GM21390 (cell line): ENCODE data around the gene SLC25A34.

Experiments
- ATAC-seq: cut with Tn5 transposase; IDR thresholded peaks from one replicate; pipeline ENCODE4 v1.9.1; 2021; ENCODE audit not compliant: unreplicated experiment

SLC25A34 gene

DNA sequence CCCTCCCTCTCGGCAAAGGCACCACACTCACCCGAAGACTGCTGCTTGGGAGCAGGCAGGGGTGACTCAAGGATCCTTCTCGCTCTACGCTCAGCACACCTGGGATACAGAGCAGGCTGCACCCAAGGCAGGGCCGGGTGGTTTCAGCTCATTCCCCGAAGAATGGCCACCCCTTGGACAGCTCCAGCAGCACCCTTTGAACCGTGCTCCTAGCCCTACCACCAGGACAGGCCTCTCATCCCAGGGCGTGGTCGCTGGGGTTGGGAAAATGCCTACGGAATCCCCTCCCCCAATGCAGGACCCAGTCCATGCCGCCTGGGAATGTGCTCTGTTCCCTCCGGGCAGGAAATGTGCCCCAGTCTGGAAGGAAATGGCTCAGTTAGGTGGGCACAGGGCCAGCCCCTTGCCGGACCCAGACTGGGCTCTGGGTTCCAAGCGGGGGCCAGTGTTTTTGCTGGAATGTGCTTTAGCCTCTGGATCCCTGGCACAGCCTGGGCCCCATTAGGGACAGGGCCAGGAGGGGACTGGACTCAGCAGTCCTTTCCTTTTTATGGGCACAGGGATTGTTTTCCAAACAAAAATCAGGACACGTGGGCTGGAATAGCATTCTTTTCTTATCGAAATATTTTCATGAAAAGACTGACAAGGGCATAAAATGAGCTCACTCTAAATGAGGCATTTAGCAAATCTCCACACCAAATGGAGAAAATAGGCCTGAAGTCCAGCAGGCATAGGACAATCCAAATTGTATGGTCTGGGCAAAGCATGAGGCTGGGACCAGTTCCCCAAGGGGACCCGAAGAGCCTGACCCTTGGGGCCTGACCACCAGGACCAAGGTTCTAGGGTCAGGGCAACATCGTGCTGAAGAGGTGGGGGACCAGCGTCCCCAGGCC is 13.6 kb downstream of the SLC25A34 start:
- ATAC-seq: no peak

DNA sequence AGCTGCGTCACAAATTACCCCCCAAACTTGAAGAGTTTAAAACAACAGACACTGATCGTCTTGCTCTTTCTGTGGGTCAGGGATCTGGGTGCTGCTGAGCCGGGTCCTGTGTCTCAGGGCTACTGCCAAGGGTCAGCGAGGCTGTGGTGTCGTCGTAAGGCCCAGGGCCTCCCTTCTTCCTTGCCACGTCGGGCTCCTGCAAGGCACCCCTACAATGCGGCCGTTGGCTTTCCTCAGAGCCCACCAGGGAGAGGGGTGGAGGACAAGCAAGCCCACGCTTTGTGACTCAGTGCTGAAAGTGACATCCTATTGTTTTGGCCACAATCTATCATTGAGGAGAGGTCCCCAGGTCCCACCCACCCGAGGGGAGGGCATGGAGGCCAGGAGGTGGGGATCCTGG is 14.9 kb downstream of the SLC25A34 start:
- ATAC-seq: no peak

GRCh38 chr1:15751717-15752116 is 15.7 kb downstream of the SLC25A34 start:
- ATAC-seq: no peak

- ATAC-seq: no peak
These were observed 17.7 kb downstream of the SLC25A34 start for GRCh38 chr1:15753776-15754175.

GRCh38 chr1:15755021-15755645 is 19.1 kb downstream of the SLC25A34 start:
- no peak for ATAC-seq

GRCh38 chr1:15755646-15756040 is 19.6 kb downstream of the SLC25A34 start:
- ATAC-seq: no peak

GRCh38 chr1:15756143-15757015 is 20.3 kb downstream of the SLC25A34 start:
- no peak for ATAC-seq

- no peak for ATAC-seq
These were observed 21.0 kb downstream of the SLC25A34 start for GRCh38 chr1:15757016-15757543.

DNA sequence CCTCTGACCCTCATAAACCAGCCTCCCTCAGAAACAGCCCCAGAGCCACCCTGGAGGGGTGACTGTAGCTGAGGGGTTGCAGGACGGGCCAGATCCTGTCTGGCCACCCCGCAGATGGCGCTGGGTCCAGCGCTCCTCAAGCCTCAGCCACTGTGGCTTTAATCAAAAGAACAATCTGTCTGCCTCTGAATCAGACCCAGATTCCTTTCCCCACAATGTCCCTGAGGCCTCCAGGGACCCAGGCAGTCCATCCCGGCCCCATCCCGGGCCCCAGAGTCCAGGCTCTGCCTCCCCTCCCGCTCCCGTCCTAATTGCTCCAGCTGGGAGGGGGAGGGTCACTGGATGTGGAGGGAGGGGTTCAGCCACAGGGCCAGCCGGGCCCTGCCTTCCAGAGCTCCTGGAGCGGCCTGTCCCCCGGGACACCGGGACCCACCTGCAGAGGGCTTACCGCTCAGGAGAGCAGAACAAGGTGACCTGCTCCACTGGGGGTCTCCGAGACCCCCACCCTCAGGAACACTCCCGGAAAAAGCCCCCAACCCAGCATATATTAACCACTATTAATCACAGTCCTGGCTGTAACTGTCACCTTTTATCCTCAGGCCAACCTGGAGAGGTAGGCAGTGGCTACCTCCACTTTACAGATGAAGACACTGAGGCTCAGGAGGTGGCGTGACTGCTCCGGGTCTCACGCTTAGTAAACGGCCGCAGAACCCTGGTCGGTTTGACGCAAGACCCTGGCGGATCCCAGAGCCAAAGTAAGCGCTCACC is 21.7 kb downstream of the SLC25A34 start:
- no peak for ATAC-seq

- ATAC-seq: no peak
These were observed 22.4 kb downstream of the SLC25A34 start, which contains the start of gene FBLIM1 for GRCh38 chr1:15758343-15758931. TSS of gene FBLIM1 (plus strand) at chr1:15758795. CDS start at chr1:15764984, 6,189 bp downstream.

GRCh38 chr1:15758953-15759661 is 23.0 kb downstream of the SLC25A34 start:
- ATAC-seq: no peak

DNA sequence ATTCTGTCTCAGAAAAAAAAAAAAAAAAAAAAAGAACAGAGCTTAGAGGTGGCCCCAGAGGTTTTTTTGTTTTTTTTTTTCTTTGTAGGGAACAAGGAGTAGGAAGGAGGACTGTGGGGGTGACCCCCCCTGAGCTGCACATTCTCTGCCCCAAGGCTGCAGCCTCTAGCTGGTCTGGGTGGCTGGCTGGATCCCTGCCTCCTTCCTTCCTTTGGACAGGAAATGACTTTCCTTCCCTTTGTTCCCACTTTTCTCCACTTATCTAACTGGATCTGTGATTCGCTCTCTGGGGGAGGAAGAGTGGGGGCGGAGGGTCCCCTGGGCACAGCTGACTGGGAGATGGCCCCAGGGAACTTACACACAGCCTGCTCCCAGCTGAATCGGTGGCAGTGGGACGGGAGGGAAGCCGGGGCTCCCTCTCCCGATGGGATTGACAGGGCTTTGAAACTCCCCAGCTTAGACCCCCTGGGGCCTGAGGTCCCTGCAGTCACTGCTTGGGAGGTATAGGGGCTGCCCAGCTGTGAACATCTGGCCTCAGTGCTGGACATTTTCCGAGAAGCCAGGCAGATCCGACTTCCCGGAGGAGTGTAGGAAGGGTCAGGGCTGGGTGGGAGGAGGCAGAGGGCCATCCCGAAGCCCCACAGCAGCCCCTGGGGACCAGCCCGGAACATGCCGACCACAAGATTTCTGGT is 24.6 kb downstream of the SLC25A34 start:
- no peak for ATAC-seq

DNA sequence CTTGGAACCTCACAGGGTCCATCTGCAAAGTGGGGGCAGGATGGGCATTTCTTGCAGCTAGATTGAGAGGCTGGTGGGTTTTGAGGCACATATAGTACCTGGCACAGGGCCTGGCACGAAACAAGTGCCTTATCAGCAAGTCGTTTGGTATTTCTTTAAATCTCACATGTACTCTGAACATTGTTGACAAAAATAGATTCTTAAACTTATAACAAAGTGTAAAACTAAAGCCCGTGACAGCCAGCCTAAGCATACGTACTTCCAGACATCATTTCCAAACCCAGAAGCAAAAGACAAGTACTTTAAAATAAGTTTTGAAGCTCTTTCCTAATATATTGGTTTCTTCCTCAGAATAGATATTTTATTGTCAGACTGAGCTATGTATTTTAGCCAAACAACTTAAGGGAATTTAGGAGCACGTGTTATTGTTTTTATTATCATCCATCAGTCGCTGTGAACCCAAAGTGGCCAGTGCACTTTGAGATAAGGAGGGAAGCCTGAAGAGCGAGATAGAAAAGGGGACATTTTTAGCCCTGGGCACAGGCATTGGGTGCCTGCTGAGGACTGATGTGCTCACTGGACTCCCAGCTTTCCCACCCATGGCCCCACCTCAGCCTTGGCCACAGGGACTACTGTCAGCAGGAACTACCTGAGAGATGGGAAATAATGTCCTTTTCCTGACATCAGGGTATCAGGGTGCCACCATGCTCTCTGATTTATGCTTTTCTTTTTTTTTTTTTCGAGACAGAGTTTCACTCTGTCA is 25.5 kb downstream of the SLC25A34 start:
- ATAC-seq: no peak

GRCh38 chr1:15762546-15762945 is 26.5 kb downstream of the SLC25A34 start:
- ATAC-seq: no peak

DNA sequence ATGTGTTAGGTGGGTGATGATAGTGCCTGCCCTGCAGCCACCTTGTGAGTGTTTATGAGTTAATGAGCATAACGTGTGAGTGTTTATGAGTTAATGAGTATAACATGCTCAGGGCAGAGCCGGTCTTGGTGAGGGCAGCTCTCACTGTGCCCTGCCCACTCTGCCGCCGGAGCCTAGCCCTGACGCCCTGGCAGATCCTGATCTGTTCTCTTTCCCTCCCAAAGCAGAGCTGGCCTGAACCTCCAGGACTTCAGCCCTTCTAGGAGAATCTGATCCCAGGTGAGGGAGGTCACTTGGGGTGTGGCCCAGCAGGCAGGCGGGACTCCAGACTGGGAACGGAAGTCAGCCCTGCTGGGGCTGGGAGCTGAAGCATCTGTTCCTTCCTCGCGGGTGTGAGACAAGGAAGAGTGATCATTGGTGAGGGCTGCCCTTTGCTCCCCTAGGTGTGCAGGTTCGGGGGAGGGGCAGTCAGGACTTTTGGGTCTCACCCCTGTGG is 28.3 kb downstream of the SLC25A34 start:
- ATAC-seq: no peak

DNA sequence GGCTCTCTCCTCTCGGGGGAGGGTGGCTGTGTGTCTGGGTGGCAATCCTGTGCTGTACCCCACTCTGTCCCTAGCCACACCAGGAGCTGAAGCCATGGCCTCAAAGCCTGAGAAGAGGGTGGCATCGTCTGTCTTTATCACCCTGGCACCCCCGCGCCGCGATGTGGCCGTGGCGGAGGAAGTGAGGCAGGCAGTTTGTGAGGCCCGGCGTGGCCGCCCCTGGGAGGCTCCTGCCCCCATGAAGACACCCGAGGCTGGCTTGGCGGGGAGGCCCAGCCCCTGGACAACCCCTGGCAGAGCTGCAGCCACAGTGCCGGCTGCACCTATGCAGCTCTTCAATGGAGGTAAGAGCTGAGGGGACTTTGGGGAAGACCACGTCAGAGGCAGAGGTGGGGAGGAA is 28.8 kb downstream of the SLC25A34 start:
- ATAC-seq: no peak

DNA sequence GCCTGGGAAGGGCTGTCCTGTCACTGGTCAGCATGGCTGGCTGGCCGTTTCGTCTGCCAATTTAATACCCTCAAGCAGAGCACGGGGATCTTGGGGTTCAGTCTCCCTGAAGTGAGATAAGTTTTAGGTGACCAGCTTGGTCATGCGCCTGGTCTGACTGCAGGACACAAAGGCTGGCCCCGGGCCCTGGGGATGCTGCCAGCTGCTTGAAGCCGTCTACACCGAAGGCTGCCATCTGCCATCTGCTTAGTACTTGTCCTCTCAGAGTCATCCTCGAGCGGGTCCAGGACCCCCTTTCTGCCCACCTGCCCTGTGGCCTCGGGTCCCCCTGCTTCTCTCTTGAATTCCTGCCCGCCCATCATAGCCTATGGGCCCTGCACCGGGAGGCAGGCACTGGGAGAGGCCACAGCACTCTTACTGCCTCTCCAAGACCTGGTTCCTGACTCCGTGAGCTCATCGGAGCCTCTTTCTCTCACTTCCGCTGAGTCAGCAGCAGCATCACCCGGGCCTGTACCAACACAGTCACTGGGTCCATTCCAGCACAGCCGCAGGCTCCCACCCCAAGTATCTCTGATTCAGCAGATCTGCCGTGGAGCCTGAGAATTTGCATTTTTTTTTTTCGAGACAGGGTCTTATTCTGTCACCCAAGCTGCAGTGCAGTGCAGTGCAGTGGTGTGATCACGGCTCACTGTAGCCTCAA is 29.6 kb downstream of the SLC25A34 start:
- ATAC-seq: no peak
